BLaER1 treated with 17β-estradiol and CSF1 and Interleukin-3, amounts not matched to agents 10 nM and 100 nM (cell line): Measurements from ENCODE around the gene TM7SF3.

Experiments
- H3K27ac ChIP-seq, 11 experiments: shearing (Covaris generic); formaldehyde crosslinking; 2 replicates each; pipeline ENCODE4 v1.8.1; 2022
- H3K27me3 ChIP-seq, 11 experiments: shearing (Covaris generic); formaldehyde crosslinking; 2 replicates each; pipeline ENCODE4 v1.8.1; 2022
- H3K36me3 ChIP-seq, 11 experiments: shearing (Covaris generic); formaldehyde crosslinking; 2 replicates each; pipeline ENCODE4 v1.8.1; 2022
- H3K4me1 ChIP-seq, 10 experiments: shearing (Covaris generic); formaldehyde crosslinking; 2 replicates each; pipeline ENCODE4 v1.8.1; 2022
- H3K4me2 ChIP-seq, 11 experiments: shearing (Covaris generic); formaldehyde crosslinking; 2 replicates each; pipeline ENCODE4 v1.8.1; 2022
- H3K4me3 ChIP-seq, 10 experiments: shearing (Covaris generic); formaldehyde crosslinking; 2 replicates each; pipeline ENCODE4 v1.8.1; 2022
- H3K9ac ChIP-seq, 11 experiments: shearing (Covaris generic); formaldehyde crosslinking; 2 replicates each; pipeline ENCODE4 v1.8.1; 2022
- H3K9me3 ChIP-seq, 11 experiments: shearing (Covaris generic); formaldehyde crosslinking; replicated peaks in 1 of 11; 2 replicates each; pipeline ENCODE4 v1.8.1; 2022
- H4K20me1 ChIP-seq, 11 experiments: shearing (Covaris generic); formaldehyde crosslinking; 2 replicates each; pipeline ENCODE4 v1.8.1; 2022
- Cebpa-rat ChIP-seq, 11 experiments: shearing (Covaris generic); IDR thresholded peaks; 2 replicates each; pipeline ENCODE4 v1.8.1; 2022

Gene TM7SF3

GRCh38 chr12:26997003-26997402 lies 17.2 kb downstream of the TM7SF3 start:
- Histone ChIP-seq H3K27me3 (no peaks in the 10 kb centered on the region), H3K4me3 (peak overlapping the region in 1 of 10 experiments; percentile 25; a peak in 1 of 20 replicates), H3K4me1 (peaks cover 16 to 62% (median 47%) of the 10 kb centered on the region in 10 experiments), H4K20me1 (peaks cover 0 to 3% (median 0%) of the 10 kb centered on the region in 11 experiments; a peak in 3 of 22 replicates), H3K9ac (peak overlapping the region in 7 of 11 experiments; percentile 14 to 55 (median 28); a peak in 10 of 22 replicates), H3K27ac (peak overlapping the region in 9 of 11 experiments; percentile 11 to 79 (median 58); a peak in 15 of 22 replicates), H3K4me2 (peak overlapping the region in 8 of 11 experiments; percentile 39 to 90 (median 78); a peak in 15 of 22 replicates), H3K9me3 (no peaks in the 10 kb centered on the region), H3K36me3 (peaks cover 38 to 91% (median 51%) of the 10 kb centered on the region in 11 experiments)
- no peak for TF ChIP-seq Cebpa-rat (IDR thresholded peaks at IDR 0.05)

- TF ChIP-seq Cebpa-rat (IDR thresholded peaks at IDR 0.05): no peak
- H4K20me1 ChIP-seq: 0 out of 22 replicates have a peak, but pooled peaks cover 0 to 3% (median 0%) of the 10 kb centered on the region in 11 experiments
- no peak overlapping the region for H3K4me3 ChIP-seq
- H3K27me3 ChIP-seq: no peaks in the 10 kb centered on the region
- H3K9ac ChIP-seq: no peak overlapping the region
- peak overlapping the region in 1 of 11 experiments; percentile 83; a peak in 1 of 22 replicates for H3K4me2 ChIP-seq
- no peaks in the 10 kb centered on the region for H3K9me3 ChIP-seq
- peaks cover 3 to 49% (median 34%) of the 10 kb centered on the region in 10 experiments; a peak in 19 of 20 replicates for H3K4me1 ChIP-seq
- peaks cover 41 to 98% (median 61%) of the 10 kb centered on the region in 11 experiments for H3K36me3 ChIP-seq
- 0 out of 22 replicates have a peak overlapping the region, but pooled peaks of 1 of the 11 experiments have one; percentile 68 for H3K27ac ChIP-seq
Observed at GRCh38 chr12:26995706-26996105, 18.5 kb downstream of the TM7SF3 start.

GRCh38 chr12:26994109-26994508 lies 20.1 kb downstream of the TM7SF3 start:
- H3K27me3 ChIP-seq: no peaks in the 10 kb centered on the region
- no peak overlapping the region for H3K4me2 ChIP-seq
- H3K9me3 ChIP-seq: no peaks in the 10 kb centered on the region
- no peak overlapping the region for H3K27ac ChIP-seq
- H3K4me3 ChIP-seq: no peak overlapping the region
- 0 out of 22 replicates have a peak, but pooled peaks cover 0 to 3% (median 0%) of the 10 kb centered on the region in 11 experiments for H4K20me1 ChIP-seq
- H3K4me1 ChIP-seq: peaks cover 0 to 34% (median 26%) of the 10 kb centered on the region in 10 experiments; a peak in 15 of 20 replicates
- no peak for TF ChIP-seq Cebpa-rat (IDR thresholded peaks at IDR 0.05)
- no peak overlapping the region for H3K9ac ChIP-seq
- H3K36me3 ChIP-seq: peaks cover 54 to 99% (median 71%) of the 10 kb centered on the region in 11 experiments

- Histone ChIP-seq H3K27me3 (no peaks in the 10 kb centered on the region), H3K4me2 (no peak overlapping the region), H3K9me3 (no peaks in the 10 kb centered on the region), H3K27ac (no peak overlapping the region), H3K36me3 (peaks cover 62 to 100% (median 80%) of the 10 kb centered on the region in 11 experiments), H4K20me1 (0 out of 22 replicates have a peak, but pooled peaks cover 0 to under 1% (median 0%) of the 10 kb centered on the region in 11 experiments), H3K9ac (no peak overlapping the region), H3K4me3 (no peak overlapping the region), H3K4me1 (peaks cover 6 to 31% (median 19%) of the 10 kb centered on the region in 10 experiments; a peak in 16 of 20 replicates)
- TF ChIP-seq Cebpa-rat (IDR thresholded peaks at IDR 0.05): no peak
Observed at GRCh38 chr12:26991826-26992225, 22.4 kb downstream of the TM7SF3 start.

GRCh38 chr12:26989873-26990272 lies 24.3 kb downstream of the TM7SF3 start:
- H3K4me1 ChIP-seq: peaks cover 4 to 21% (median 13%) of the 10 kb centered on the region in 10 experiments; a peak in 14 of 20 replicates
- no peak for TF ChIP-seq Cebpa-rat (IDR thresholded peaks at IDR 0.05)
- H3K27me3 ChIP-seq: no peaks in the 10 kb centered on the region
- no peak overlapping the region for H3K27ac ChIP-seq
- H3K4me3 ChIP-seq: no peak overlapping the region
- H3K9ac ChIP-seq: no peak overlapping the region
- peaks cover 57 to 98% (median 75%) of the 10 kb centered on the region in 11 experiments for H3K36me3 ChIP-seq
- H3K4me2 ChIP-seq: no peak overlapping the region
- H3K9me3 ChIP-seq: no peaks in the 10 kb centered on the region
- H4K20me1 ChIP-seq: no peaks in the 10 kb centered on the region

- Histone ChIP-seq H3K36me3 (peaks cover 48 to 98% (median 73%) of the 10 kb centered on the region in 11 experiments), H3K4me2 (peak overlapping the region in 1 of 11 experiments; percentile 70; a peak in 1 of 22 replicates), H4K20me1 (no peaks in the 10 kb centered on the region), H3K27me3 (no peaks in the 10 kb centered on the region), H3K27ac (no peak overlapping the region; a peak in 1 of 22 replicates), H3K9me3 (no peaks in the 10 kb centered on the region), H3K4me3 (no peak overlapping the region), H3K4me1 (peaks cover 4 to 21% (median 13%) of the 10 kb centered on the region in 10 experiments; a peak in 14 of 20 replicates), H3K9ac (no peak overlapping the region)
- no peak for TF ChIP-seq Cebpa-rat (IDR thresholded peaks at IDR 0.05)
Observed at GRCh38 chr12:26988703-26989102, 25.5 kb downstream of the TM7SF3 start.

GRCh38 chr12:26987634-26988424 lies 26.4 kb downstream of the TM7SF3 start:
- Histone ChIP-seq H3K27ac (peak overlapping the region in 3 of 11 experiments; percentile 26 to 59 (median 53); a peak in 5 of 22 replicates), H3K4me1 (peaks cover 4 to 21% (median 13%) of the 10 kb centered on the region in 10 experiments; a peak in 14 of 20 replicates), H4K20me1 (no peaks in the 10 kb centered on the region), H3K9me3 (no peaks in the 10 kb centered on the region), H3K9ac (no peak overlapping the region), H3K27me3 (no peaks in the 10 kb centered on the region), H3K36me3 (peaks cover 43 to 94% (median 65%) of the 10 kb centered on the region in 11 experiments), H3K4me3 (no peak overlapping the region), H3K4me2 (peak overlapping the region in 6 of 11 experiments; percentile 13 to 70 (median 54); a peak in 10 of 22 replicates)
- TF ChIP-seq Cebpa-rat (IDR thresholded peaks at IDR 0.05): no peak

- Histone ChIP-seq H3K27me3 (no peaks in the 10 kb centered on the region), H3K9me3 (no peaks in the 10 kb centered on the region), H3K4me3 (no peak overlapping the region), H3K4me2 (no peak overlapping the region), H3K4me1 (peaks cover 3 to 13% (median 7%) of the 10 kb centered on the region in 10 experiments; a peak in 14 of 20 replicates), H4K20me1 (no peaks in the 10 kb centered on the region), H3K36me3 (peaks cover 47 to 92% (median 62%) of the 10 kb centered on the region in 11 experiments), H3K9ac (no peak overlapping the region), H3K27ac (no peak overlapping the region)
- no peak for TF ChIP-seq Cebpa-rat (IDR thresholded peaks at IDR 0.05)
Observed at GRCh38 chr12:26982866-26983265, 31.3 kb downstream of the TM7SF3 start.

GRCh38 chr12:26979733-26980132 lies 34.5 kb downstream of the TM7SF3 start:
- Histone ChIP-seq H3K4me1 (peaks cover 0 to 14% (median 3%) of the 10 kb centered on the region in 10 experiments; a peak in 8 of 20 replicates), H3K9ac (no peak overlapping the region), H3K4me2 (no peak overlapping the region), H3K9me3 (no peaks in the 10 kb centered on the region), H3K27ac (no peak overlapping the region), H3K27me3 (no peaks in the 10 kb centered on the region), H3K36me3 (peaks cover 54 to 91% (median 71%) of the 10 kb centered on the region in 11 experiments), H4K20me1 (no peaks in the 10 kb centered on the region), H3K4me3 (no peak overlapping the region)
- TF ChIP-seq Cebpa-rat (IDR thresholded peaks at IDR 0.05): no peak
